SKM-1 (cell line): ENCODE data around the gene LIF.

Experiments used
- DNase-seq: peaks from one replicate; lab custom pipeline; 2025; ENCODE audit not compliant: unreplicated experiment; lab: John Stamatoyannopoulos, UW

The LIF gene

DNA sequence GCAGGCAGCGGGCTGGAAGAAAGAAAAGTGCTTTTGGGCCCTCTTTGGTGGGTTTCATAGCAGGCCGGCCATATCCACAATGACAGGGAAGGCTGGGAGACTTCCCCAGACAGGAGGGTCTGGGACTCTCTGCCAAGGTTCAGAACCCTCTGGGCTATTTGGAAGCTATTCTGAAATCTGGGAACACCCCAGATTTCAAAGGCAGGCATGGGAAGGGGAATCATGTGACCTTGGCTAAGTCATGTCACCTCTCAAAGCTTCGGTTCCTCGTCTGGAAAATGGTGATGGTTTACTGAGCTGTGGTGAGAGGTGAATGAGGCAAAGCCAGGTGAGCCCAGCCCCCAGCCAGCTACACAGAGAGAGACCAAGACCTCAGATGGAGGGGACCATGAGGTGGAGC lies 38.1 kb upstream of the LIF start:
- no peak for DNase-seq

- no peak for DNase-seq
These were observed 37.6 kb upstream of the LIF start for GRCh38 chr22:30284172-30284571.

DNA sequence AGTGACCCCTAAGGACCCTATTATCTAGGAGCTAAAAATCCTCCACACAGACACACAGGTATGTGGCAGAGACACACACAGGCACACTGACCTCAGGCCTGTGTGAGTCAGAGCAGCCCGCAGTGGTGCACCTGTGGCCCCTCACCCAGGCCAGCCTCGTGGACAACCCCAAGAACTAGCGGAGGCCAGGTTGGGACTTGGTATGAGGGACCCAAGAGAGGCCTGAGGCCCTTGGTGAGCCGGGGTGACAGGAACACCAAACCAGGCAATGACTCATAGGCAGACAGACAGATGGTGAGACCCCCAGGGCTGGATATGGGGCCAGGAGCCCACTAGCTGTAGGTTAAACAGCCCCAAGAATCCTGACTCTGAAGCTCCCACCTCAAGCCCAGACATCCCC lies 36.8 kb upstream of the LIF start:
- no peak for DNase-seq

DNA sequence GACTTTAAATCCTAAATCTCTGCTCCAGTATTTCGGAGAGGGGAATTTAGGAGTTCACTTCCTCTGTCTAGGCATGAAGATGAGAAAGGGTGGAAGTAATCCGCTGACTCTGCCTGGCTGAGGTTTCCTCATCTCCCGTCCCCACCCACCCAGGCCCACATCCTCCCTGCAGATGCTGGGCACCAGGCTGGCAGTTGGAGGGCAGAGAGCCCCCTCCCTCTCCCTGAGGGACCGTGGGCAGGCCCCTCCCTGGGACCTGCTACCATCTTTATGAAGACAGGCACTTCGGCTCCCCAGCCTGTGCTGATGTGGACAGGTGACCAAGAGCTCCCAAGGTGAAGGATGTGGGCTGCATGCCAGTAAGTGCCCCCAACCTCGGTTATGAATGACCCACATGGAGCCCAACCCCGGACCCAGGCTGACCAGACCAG lies 36.1 kb upstream of the LIF start:
- no peak for DNase-seq

GRCh38 chr22:30280505-30280904 lies 33.9 kb upstream of the LIF start:
- DNase-seq: no peak

DNA sequence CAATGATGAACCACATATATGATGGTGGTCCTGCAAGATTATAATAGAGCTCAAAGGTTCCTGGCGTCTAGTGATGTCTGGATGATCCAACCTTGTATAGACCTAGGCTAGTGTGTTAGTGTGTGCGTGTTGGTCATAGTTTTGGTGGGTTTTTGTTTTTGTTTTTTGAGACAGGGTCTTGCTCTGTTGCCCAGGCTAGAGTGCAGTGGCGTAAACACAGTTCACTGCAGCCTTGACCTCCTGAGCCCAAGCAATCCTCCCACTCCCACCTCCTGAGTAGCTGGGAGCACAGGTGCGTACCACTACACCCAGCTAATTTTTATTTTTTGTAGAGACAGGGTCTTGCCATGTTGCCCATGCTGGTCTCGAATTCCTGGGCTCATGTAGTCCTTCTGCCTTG lies 33.4 kb upstream of the LIF start:
- DNase-seq: no peak

DNA sequence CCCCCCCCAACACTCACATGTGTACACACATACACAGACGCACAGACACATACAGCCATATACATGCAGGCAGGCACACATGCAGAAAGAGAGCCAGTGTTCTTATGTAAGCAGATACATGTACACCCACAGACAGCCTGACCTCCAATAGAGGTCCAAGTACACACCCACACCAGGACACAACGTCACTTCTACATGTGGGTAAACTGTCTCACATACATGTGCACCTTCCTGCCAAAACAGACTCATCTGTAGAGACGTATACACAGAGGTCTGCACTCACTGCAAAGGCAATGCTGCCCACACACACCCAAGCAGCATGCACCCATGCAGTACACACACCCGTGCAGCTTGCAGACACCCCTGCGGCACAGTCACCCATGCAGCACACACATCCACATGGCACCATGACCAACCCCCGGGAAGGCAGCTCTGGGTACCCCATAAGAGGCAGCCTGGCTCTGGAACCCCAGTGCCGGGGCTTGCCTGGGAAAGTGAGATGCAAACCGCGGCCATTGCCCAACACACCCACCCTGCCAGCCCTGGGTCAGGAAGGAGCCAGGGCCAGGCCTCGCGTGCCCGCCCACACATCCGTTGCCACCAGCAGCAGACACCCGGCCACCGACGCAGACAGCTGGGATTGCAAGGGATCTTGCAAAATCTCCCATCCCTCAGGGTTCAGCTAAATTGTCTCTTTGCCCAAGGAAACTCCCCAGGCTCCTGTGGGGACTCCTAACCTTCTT lies 32.7 kb upstream of the LIF start:
- peak; percentile 67 for DNase-seq

DNA sequence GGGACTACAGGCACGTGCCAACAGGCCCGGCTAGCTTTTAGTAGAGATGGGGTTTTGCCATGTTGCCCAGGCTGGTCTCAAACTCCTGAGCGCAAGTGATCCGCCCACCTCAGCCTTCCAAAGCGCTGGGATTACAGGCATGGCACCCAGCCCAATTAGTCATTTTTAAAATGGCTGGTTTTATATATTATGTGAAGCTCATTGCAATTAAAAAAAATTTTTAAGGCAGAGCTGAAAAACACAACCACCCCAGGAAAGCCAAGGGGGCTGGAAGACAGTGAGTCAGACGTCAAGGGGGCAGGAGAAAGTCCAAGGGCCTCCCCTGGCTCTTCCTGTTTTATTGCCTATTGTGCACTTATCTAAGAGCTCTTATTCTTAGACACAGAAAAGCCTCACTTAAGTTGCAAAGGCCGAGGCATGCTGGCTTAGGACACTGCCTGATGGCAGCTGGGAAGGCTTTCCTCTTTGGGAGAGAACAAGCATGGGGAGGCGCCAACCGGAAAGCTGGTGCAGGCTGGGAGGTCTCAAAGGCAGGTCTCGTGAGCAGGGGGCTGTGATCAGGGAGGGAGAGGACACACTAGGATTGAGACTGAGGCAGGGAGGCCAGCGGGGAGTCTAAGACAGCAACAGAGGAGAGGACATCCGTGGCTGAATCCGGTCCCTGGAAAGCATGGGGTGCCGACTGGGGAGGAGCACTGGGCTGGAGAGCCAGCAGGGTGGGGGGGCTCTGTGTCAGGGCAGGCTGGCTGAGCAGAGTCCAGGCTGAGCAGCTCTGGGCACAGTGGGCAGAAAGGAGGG lies 31.2 kb upstream of the LIF start:
- DNase-seq: no peak

GRCh38 chr22:30276039-30276438 lies 29.5 kb upstream of the LIF start:
- no peak for DNase-seq

- no peak for DNase-seq
These were observed 29.1 kb upstream of the LIF start for GRCh38 chr22:30275625-30276024.

DNA sequence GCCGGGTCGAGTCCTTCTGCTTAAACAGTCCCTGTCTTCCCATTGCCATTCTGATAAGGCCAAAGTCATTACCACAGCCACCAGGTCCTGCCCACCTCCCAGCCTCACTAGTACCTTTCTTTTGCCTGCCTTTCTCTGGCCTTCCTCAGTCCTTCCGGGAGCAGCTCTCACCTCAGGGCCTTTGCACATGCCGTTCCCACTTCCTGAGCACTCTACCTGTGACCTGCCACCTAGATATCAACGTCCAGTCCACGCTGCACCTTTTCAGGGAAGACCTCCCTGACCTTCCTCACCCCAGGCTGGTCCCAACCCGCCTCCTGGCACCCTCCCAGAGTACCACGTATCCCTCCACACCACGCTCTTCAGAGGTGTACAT lies 27.9 kb upstream of the LIF start:
- no peak for DNase-seq

- DNase-seq: no peak
These were observed 27.3 kb upstream of the LIF start for GRCh38 chr22:30273711-30274436.

DNA sequence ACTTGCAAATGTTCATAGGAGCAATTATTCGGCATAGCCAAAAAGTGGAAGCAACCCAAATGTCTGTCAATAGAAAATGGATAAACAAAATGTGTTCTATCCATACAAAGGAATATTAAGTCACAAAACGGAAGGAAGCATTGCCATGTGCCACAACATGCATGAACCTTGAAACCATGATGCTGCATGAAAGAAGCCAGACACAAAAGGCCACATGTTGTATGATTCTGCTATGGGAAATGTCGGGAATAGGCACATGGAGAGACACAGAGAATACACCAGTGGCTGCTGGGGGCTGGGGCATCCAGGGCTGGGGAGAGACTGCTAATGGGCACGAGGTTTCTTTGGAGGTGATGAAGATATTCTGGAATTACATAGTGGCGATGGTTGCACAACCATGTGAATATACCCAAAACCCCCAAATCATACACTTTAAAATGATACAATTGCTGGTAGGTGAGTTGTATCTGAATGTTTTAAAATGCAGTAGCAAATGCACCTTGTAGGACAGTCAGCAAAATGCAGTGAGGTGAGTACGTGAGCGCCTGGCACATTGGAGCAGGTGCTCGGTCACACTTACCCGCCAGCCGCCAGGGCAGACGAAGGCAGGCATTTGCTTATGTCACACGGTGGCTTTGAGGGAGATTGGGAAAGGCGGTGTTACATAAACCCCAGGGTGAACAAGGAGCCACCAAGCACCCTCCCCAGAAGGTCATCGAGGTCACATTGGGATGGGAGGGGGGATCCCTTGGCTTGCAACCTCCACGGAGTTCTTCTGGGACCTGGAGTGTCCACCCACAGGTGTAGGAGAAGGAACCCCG lies 26.4 kb upstream of the LIF start:
- DNase-seq: peak; percentile 85

- peak; percentile 91 for DNase-seq
These were observed 24.3 kb upstream of the LIF start for GRCh38 chr22:30270832-30271231.

DNA sequence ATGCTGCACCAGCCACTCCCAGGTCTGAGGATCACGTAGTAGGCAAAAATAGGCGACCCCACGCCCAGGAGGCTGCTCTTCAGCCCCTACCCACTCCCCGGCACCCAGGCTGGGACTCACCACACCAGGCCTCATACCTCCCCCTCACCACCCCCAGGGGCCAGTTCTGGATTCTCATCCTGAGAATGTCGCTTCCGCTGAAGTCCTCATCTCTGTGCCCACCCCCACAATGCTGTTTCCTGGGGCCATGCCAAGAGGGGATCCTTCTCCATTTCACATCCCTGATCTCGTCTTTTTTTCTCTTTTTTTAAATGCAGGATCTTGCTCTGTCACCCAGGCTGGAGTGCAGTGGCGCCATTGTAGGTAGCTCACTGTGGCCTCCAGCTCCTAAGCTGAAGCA lies 21.8 kb upstream of the LIF start:
- no peak for DNase-seq

- DNase-seq: no peak
These were observed 21.1 kb upstream of the LIF start for GRCh38 chr22:30267382-30268302.

- DNase-seq: peak; percentile 71
These were observed 20.2 kb upstream of the LIF start, which contains the start of gene OSM for GRCh38 chr22:30266445-30267381. Gene OSM, minus strand, starts transcription at chr22:30266851. Its CDS starts 52 bp downstream, at chr22:30266799.

GRCh38 chr22:30265823-30266444 lies 19.4 kb upstream of the LIF start:
- DNase-seq: peak; percentile 67
